Endothelial cell of umbilical vein (primary cell): ENCODE measurements around the gene MYO18A. TPM values are rescaled to one million over a fixed set of nuclear protein-coding genes. Genes with fewer than 3 reads are reported as not detected.

Experiments used
- BruUV-seq: library from RNA; stranded (reverse); fragments of 400-500 nt; replicated peaks from 2 replicates; lab custom pipeline; 2021; lab: Mats Ljungman, UMichigan
- CTCF ChIA-PET: fragments of 300-600, 350-600 bp; sonication (Branson Sonifier 250); formaldehyde crosslinking; loops from one replicate; lab custom pipeline; 2021; ENCODE audit warnings: antibody characterized with exemption, inconsistent platforms; lab: Charles Lee
- POLR2A ChIA-PET: fragments of 300-600, 350-600 bp; sonication (Branson Sonifier 250); formaldehyde crosslinking; loops from one replicate; lab custom pipeline; 2021; ENCODE audit warnings: antibody characterized with exemption, inconsistent platforms; lab: Charles Lee
- DNase-seq: peaks from one replicate; pipeline ENCODE4 v3.0.0-alpha.2; 2011; ENCODE audit warnings: low read depth, low spot score
- FAIRE-seq: peaks from 2 replicates; lab custom pipeline; 2011; peaks lifted over from hg19 to GRCh38; lab: Jason Lieb, UNC
- H2AFZ ChIP-seq: 2 replicates; pipeline ENCODE4 v1.6.0; 2012; ENCODE audit warnings: low read depth, low read length, control low read depth, inconsistent platforms
- H3K27ac ChIP-seq: 2 replicates; pipeline ENCODE4 v1.5.1; 2011; ENCODE audit warnings: low read depth, mild to moderate bottlenecking, control low read depth, low read length, moderate library complexity; ENCODE audit not compliant: insufficient read depth
- H3K27me3 ChIP-seq, 2 experiments: 2 replicates each; pipeline versions ENCODE4 v1.6.0 to v1.6.1; 2011; ENCODE audit warnings: low read length in 2 of 2, mixed read lengths in 1 of 2; ENCODE audit not compliant: control insufficient read depth in 2 of 2, insufficient read depth in 2 of 2
- H3K36me3 ChIP-seq, 2 experiments: 2 replicates in 1 of 2; 3 replicates in 1 of 2; pipeline ENCODE4 v1.5.1; 2011; ENCODE audit warnings: low read length in 2 of 2, mild to moderate bottlenecking in 1 of 2, moderate library complexity in 1 of 2; ENCODE audit not compliant: control insufficient read depth in 2 of 2, insufficient read depth in 2 of 2; ENCODE audit errors: extremely low read depth in 1 of 2
- H3K4me1 ChIP-seq: 3 replicates; pipeline ENCODE4 v1.5.1; 2011; ENCODE audit warnings: mild to moderate bottlenecking, low read length; ENCODE audit not compliant: control insufficient read depth, insufficient read depth; ENCODE audit errors: extremely low read depth
- H3K4me2 ChIP-seq: 2 replicates; pipeline ENCODE4 v1.6.1; 2011; ENCODE audit warnings: low read length, control low read depth, mixed read lengths; ENCODE audit not compliant: insufficient read depth
- H3K4me3 ChIP-seq, 3 experiments: fragments of 200-600 bp in 1 of 3; sonication (generic), shearing (Covaris generic) in 1 of 3; replicated peaks in 1 of 3; 2 replicates each; pipeline ENCODE4 v1.5.1; 2011 to 2016; ENCODE audit warnings: control low read depth in 3 of 3, low read length in 3 of 3, mild to moderate bottlenecking in 2 of 3, inconsistent platforms in 1 of 3, low read depth in 1 of 3, moderate library complexity in 1 of 3; ENCODE audit not compliant: insufficient read depth in 1 of 3
- H3K79me2 ChIP-seq: 2 replicates; pipeline ENCODE4 v1.6.0; 2012; ENCODE audit warnings: low read length, inconsistent platforms; ENCODE audit not compliant: control insufficient read depth, insufficient read depth
- H3K9ac ChIP-seq: replicated peaks from 2 replicates; pipeline ENCODE3; 2011; ENCODE audit warnings: low read length, control low read depth; ENCODE audit not compliant: insufficient read depth; ENCODE audit errors: extremely low read depth
- H3K9me1 ChIP-seq: replicated peaks from 3 replicates; pipeline ENCODE4 v1.6.0; 2011; ENCODE audit warnings: mild to moderate bottlenecking, low read length; ENCODE audit not compliant: control insufficient read depth, insufficient read depth; ENCODE audit errors: extremely low read depth
- H3K9me3 ChIP-seq: replicated peaks from 2 replicates; pipeline ENCODE4 v1.5.1; 2012; ENCODE audit warnings: low read length, inconsistent platforms; ENCODE audit not compliant: control insufficient read depth, insufficient read depth
- H4K20me1 ChIP-seq: replicated peaks from 2 replicates; pipeline ENCODE3; 2011; ENCODE audit warnings: mild to moderate bottlenecking, low read length; ENCODE audit not compliant: control insufficient read depth, insufficient read depth; ENCODE audit errors: extremely low read depth
- EZH2 ChIP-seq: IDR thresholded peaks from 2 replicates; pipeline ENCODE4 v1.6.1; 2012; ENCODE audit warnings: borderline replicate concordance, low read depth, mild to moderate bottlenecking, moderate library complexity, low read length, inconsistent platforms; ENCODE audit not compliant: severe bottlenecking
- FOS ChIP-seq: IDR thresholded peaks from 2 replicates; pipeline ENCODE4 v1.6.1; 2011; ENCODE audit warnings: mild to moderate bottlenecking, low read length, moderate library complexity, borderline replicate concordance; ENCODE audit not compliant: insufficient read depth
- GATA2 ChIP-seq: IDR thresholded peaks from 2 replicates; pipeline ENCODE4 v1.7.0; 2011; ENCODE audit warnings: low read depth, mild to moderate bottlenecking, moderate library complexity, mixed read lengths, low read length; ENCODE audit not compliant: insufficient read length, insufficient read depth
- JUN ChIP-seq: IDR thresholded peaks from 2 replicates; pipeline ENCODE4 v1.6.1; 2011; ENCODE audit warnings: borderline replicate concordance, low read depth; ENCODE audit not compliant: insufficient read length, insufficient read depth
- MYC ChIP-seq: IDR thresholded peaks from one replicate; pipeline ENCODE4 v1.6.1; 2011; ENCODE audit warnings: mild to moderate bottlenecking, low read depth, low read length
- POLR2A ChIP-seq: IDR thresholded peaks from 2 replicates; pipeline ENCODE4 v1.6.1; 2012; ENCODE audit warnings: low read depth, mild to moderate bottlenecking, control low read depth, low read length
- POLR2AphosphoS5 ChIP-seq: IDR thresholded peaks from 2 replicates; pipeline ENCODE4 v1.6.1; 2012; ENCODE audit warnings: low read depth, mild to moderate bottlenecking, control low read depth, low read length, moderate library complexity; ENCODE audit not compliant: insufficient read depth
- dilution Hi-C: fragments of 300-500 bp; cut with MboI; formaldehyde crosslinking; loops from one replicate; pipeline ENCODE4 v1.15.0; 2019; ENCODE audit warnings: low sequenced_read_pairs; ENCODE audit not compliant: extremely low pct_ligation_motif_present
- intact Hi-C: fragments of 100-400 bp; cut with micrococcal nuclease; formaldehyde crosslinking; loops from one replicate; pipeline ENCODE4 v1.10.0; 2022
- polyA plus RNA-seq, 4 experiments: library from polyadenylated mRNA; depleted of rRNA in 3 of 4; stranded (reverse) in 3 of 4; unstranded in 1 of 4; fragments of >200 nt; gene quantifications; 2 replicates each; pipeline versions ENCODE4 v1.2.1 to v1.2.3, GENCODE V29; 2011 to 2012; ENCODE audit warnings: missing spikeins in 1 of 4
- total RNA-seq: library from RNA; stranded (reverse); gene quantifications from 2 replicates; pipeline ENCODE4 v1.2.3, GENCODE V29; 2021
- TF ChIP-seq, protein P1 (sequence below): IDR thresholded peaks from 2 replicates; pipeline ENCODE4 v1.6.1; 2011; ENCODE audit not compliant: insufficient read depth, insufficient read length
- TF ChIP-seq, protein P2 (sequence below), 2 donors: IDR thresholded peaks; 1 replicate in 1 of 2; 2 replicates in 1 of 2; pipeline ENCODE4 v1.5.1; 2011; ENCODE audit warnings: low read length in 2 of 2, mild to moderate bottlenecking in 2 of 2, moderate library complexity in 2 of 2, control low read depth in 1 of 2, inconsistent platforms in 1 of 2, low read depth in 1 of 2; ENCODE audit not compliant: insufficient read depth in 1 of 2; ENCODE audit errors: extremely low read depth in 1 of 2

MYO18A gene
- total and polyA plus RNA-seq, 2 donors (not counting 3 experiments of a cell fraction or from before 2014, with no cell fraction given), result 3.9 to 28.3 TPM

DNA sequence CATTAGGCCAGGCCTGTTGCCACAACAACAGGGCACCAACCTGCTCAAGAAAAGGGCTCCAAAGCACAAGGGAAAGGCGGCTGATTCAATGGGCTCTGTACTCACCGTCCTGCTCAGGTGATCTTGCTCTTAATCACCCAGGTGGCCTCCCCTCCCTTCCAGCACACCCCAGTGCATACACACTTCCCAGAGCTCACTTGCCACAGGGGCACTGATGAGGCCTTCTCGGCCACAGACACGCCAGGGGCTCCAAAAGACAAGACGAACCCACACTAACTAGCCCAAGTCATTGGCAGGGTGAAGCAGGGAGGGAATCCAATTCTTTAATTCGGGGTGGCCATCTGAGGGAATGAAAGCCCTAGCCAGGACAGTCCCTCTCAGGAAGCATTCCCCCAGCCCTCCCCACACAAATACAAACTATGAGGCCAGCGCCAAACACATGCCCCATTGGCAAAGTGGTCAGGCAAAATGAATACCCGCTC lies 1.4 kb downstream of the MYO18A start:
- DNase-seq (no peak), FAIRE-seq (no peak)
- no peaks in the 10 kb centered on the region for H3K27me3 ChIP-seq
- dilution Hi-C loops, result no loop called here
- peaks cover 11% of the 10 kb centered on the region for H3K4me1 ChIP-seq
- H3K79me2 ChIP-seq, result no peaks in the 10 kb centered on the region
- no peak overlapping the region for H3K4me2 ChIP-seq
- no peak overlapping the region for H2AFZ ChIP-seq
- TF ChIP-seq EZH2 (no peak), FOS (no peak), POLR2A (no peak), POLR2AphosphoS5 (no peak), GATA2 (no peak), MYC (no peak), JUN (no peak)
- TF ChIP-seq, protein P1, sequence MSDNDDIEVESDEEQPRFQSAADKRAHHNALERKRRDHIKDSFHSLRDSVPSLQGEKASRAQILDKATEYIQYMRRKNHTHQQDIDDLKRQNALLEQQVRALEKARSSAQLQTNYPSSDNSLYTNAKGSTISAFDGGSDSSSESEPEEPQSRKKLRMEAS, result no peak
- TF ChIP-seq, protein P2, sequence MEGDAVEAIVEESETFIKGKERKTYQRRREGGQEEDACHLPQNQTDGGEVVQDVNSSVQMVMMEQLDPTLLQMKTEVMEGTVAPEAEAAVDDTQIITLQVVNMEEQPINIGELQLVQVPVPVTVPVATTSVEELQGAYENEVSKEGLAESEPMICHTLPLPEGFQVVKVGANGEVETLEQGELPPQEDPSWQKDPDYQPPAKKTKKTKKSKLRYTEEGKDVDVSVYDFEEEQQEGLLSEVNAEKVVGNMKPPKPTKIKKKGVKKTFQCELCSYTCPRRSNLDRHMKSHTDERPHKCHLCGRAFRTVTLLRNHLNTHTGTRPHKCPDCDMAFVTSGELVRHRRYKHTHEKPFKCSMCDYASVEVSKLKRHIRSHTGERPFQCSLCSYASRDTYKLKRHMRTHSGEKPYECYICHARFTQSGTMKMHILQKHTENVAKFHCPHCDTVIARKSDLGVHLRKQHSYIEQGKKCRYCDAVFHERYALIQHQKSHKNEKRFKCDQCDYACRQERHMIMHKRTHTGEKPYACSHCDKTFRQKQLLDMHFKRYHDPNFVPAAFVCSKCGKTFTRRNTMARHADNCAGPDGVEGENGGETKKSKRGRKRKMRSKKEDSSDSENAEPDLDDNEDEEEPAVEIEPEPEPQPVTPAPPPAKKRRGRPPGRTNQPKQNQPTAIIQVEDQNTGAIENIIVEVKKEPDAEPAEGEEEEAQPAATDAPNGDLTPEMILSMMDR (IDR thresholded peaks at IDR 0.05; ENCODE audit: extremely low read depth in 1 of 2, insufficient read depth in 1 of 2, low read depth in 1 of 2, low read length in 2 of 2), result no peak
- H3K27ac ChIP-seq, result no peak overlapping the region
- H3K36me3 ChIP-seq, result no peaks in the 10 kb centered on the region
- H3K4me3 ChIP-seq, result no peak overlapping the region
- CTCF ChIA-PET, result interaction anchor here (1.0 to 8.8 kb wide), 11 partner anchors 10 to 54 kb away, joined by 3 to 242 read pairs (median 14); no protein-coding TSS in a partner anchor
- no peak overlapping the region for H3K9ac ChIP-seq
- BruUV-seq, result no TSS peak
- H3K9me1 ChIP-seq, result no peaks in the 10 kb centered on the region
- H3K9me3 ChIP-seq, result no peaks in the 10 kb centered on the region
- H4K20me1 ChIP-seq, result no peaks in the 10 kb centered on the region
- intact Hi-C loops, result no loop called here
- POLR2A ChIA-PET, result no interaction called here
